A549 (cell line): ENCODE results near the gene PDF. TPM values are rescaled to one million over a fixed set of nuclear protein-coding genes. Genes with fewer than 3 reads are reported as not detected.

Source experiments
- ATAC-seq, 2 experiments: fragments of 200-7000 bp in 1 of 2; fragments of >200 bp in 1 of 2; cut with Nextera tagmentation in 1 of 2; cut with Tn5 transposase in 1 of 2; 3 replicates each; pipeline versions ENCODE4 v1.8.0 to v1.9.1; 2018 to 2020; ENCODE audit warnings: mild to moderate bottlenecking in 1 of 2, moderate library complexity in 1 of 2
- CTCF ChIA-PET: fragments of 300-600 bp; sonication (Branson Sonifier 250); formaldehyde crosslinking; extraction: SDS; loops from one replicate; lab custom pipeline; 2021; ENCODE audit warnings: antibody characterized with exemption, inconsistent platforms; lab: Yijun Ruan, JAX
- POLR2A ChIA-PET: fragments of 350-600 bp; formaldehyde crosslinking; extraction: SDS; loops from one replicate; lab custom pipeline; 2021; ENCODE audit warnings: antibody characterized with exemption, inconsistent platforms; lab: Yijun Ruan, JAX
- DNase-seq, 2 experiments: peaks; one replicate each; pipeline versions ENCODE4 v3.0.0 to v3.0.0-alpha.2; 2011 to 2016; ENCODE audit warnings: low read depth in 1 of 2, low spot score in 1 of 2
- FAIRE-seq: peaks from 2 replicates; lab custom pipeline; 2011; peaks lifted over from hg19 to GRCh38; lab: Jason Lieb, UNC
- H3K27ac ChIP-seq, 2 experiments: fragments of >200 bp; sonication (Bioruptor Twin); formaldehyde crosslinking; 3 replicates each; pipeline ENCODE4 v1.5.1; 2016 to 2017
- H3K4me1 ChIP-seq: fragments of >200 bp; sonication (Bioruptor Twin); formaldehyde crosslinking; 3 replicates; pipeline ENCODE4 v1.6.1; 2016
- H3K4me2 ChIP-seq: fragments of >200 bp; sonication (Bioruptor Twin); formaldehyde crosslinking; 3 replicates; pipeline ENCODE4 v1.6.1; 2016
- H3K4me3 ChIP-seq: fragments of >200 bp; sonication (Bioruptor Twin); formaldehyde crosslinking; 3 replicates; pipeline ENCODE4 v1.5.1; 2016
- H3K9me3 ChIP-seq: fragments of >200 bp; sonication (Bioruptor Twin); formaldehyde crosslinking; 3 replicates; pipeline ENCODE4 v1.6.1; 2016
- CBX2 ChIP-seq: fragments of 200-600 bp; sonication (generic); IDR thresholded peaks from 2 replicates; pipeline ENCODE4 v1.6.1; 2016; ENCODE audit warnings: low read depth, mild to moderate bottlenecking, borderline replicate concordance
- CBX8 ChIP-seq: fragments of 200-600 bp; sonication (generic); IDR thresholded peaks from 2 replicates; pipeline ENCODE4 v1.6.1; 2016
- CEBPB ChIP-seq, 2 experiments: fragments of >200 bp in 1 of 2; sonication (Bioruptor Twin) in 1 of 2; formaldehyde crosslinking in 1 of 2; IDR thresholded peaks; 2 replicates each; pipeline ENCODE4 v1.6.1; 2012 to 2016
- CHD4 ChIP-seq: fragments of 200-600 bp; sonication (generic); IDR thresholded peaks from 2 replicates; pipeline ENCODE4 v1.6.1; 2016; ENCODE audit warnings: antibody characterized with exemption, mild to moderate bottlenecking, borderline replicate concordance
- EHF ChIP-seq: fragments of 250-450 bp; sonication (Bioruptor Pico); IDR thresholded peaks from 2 replicates; pipeline ENCODE4 v1.5.0; 2020; ENCODE audit warnings: mild to moderate bottlenecking
- EHMT2 ChIP-seq: fragments of 200-600 bp; sonication (generic); IDR thresholded peaks from 2 replicates; pipeline ENCODE4 v1.6.1; 2016; ENCODE audit warnings: antibody characterized with exemption, low read depth, mild to moderate bottlenecking, moderate library complexity
- EP300 ChIP-seq, 2 experiments: fragments of >200 bp; sonication (Bioruptor Twin); formaldehyde crosslinking; IDR thresholded peaks; 2 replicates in 1 of 2; 3 replicates in 1 of 2; pipeline ENCODE4 v1.6.1; 2016 to 2017
- FOSB ChIP-seq: fragments of 250-450 bp; sonication (Bioruptor Pico); IDR thresholded peaks from 2 replicates; pipeline ENCODE4 v1.5.0; 2020; ENCODE audit warnings: mild to moderate bottlenecking, moderate library complexity
- FOSL2 ChIP-seq, 2 experiments: fragments of 450-650 bp in 1 of 2; fragments of >200 bp in 1 of 2; sonication (Bioruptor Twin) in 1 of 2; formaldehyde crosslinking; IDR thresholded peaks; 2 replicates each; pipeline versions ENCODE4 v1.5.0 to v1.6.1; 2016 to 2020; ENCODE audit warnings: mild to moderate bottlenecking in 1 of 2, moderate library complexity in 1 of 2
- HDAC2 ChIP-seq: fragments of 200-600 bp; sonication (generic); IDR thresholded peaks from 2 replicates; pipeline ENCODE4 v1.6.1; 2016
- HOXA7 ChIP-seq: fragments of 250-450 bp; sonication (Bioruptor Pico); IDR thresholded peaks from 2 replicates; pipeline ENCODE4 v1.5.0; 2020; ENCODE audit warnings: mild to moderate bottlenecking, moderate library complexity
- KDM1A ChIP-seq: fragments of 200-600 bp; sonication (generic); IDR thresholded peaks from 2 replicates; pipeline ENCODE4 v1.6.1; 2016; ENCODE audit warnings: low read depth, mild to moderate bottlenecking
- KDM5A ChIP-seq: fragments of 200-600 bp; sonication (generic); IDR thresholded peaks from 2 replicates; pipeline ENCODE4 v1.6.1; 2016; ENCODE audit warnings: antibody characterized with exemption, mild to moderate bottlenecking
- MYC ChIP-seq: IDR thresholded peaks from 2 replicates; pipeline ENCODE4 v1.6.1; 2012; ENCODE audit warnings: mild to moderate bottlenecking, inconsistent platforms, low read length, improper control_type of control experiment, borderline replicate concordance
- PBX3 ChIP-seq: IDR thresholded peaks from 2 replicates; pipeline ENCODE4 v1.6.1; 2012
- PHF8 ChIP-seq: fragments of 200-600 bp; sonication (generic); IDR thresholded peaks from 2 replicates; pipeline ENCODE4 v1.6.1; 2016; ENCODE audit warnings: low read depth, mild to moderate bottlenecking, antibody characterized with exemption, moderate library complexity, borderline replicate concordance
- RAD21 ChIP-seq, 2 experiments: fragments of >200 bp in 1 of 2; sonication (Bioruptor Twin) in 1 of 2; formaldehyde crosslinking in 1 of 2; IDR thresholded peaks in 1 of 2; conservative IDR thresholded peaks in 1 of 2; 2 replicates in 1 of 2; 3 replicates in 1 of 2; pipeline ENCODE4 v1.6.1; 2012 to 2018; ENCODE audit warnings: inconsistent platforms in 1 of 2
- RARB ChIP-seq: fragments of 250-450 bp; sonication (Bioruptor Pico); IDR thresholded peaks from 2 replicates; pipeline ENCODE4 v1.8.0; 2021; ENCODE audit warnings: mild to moderate bottlenecking, moderate library complexity
- RFX5 ChIP-seq: fragments of 450-650 bp; IDR thresholded peaks from 2 replicates; pipeline ENCODE4 v1.7.1; 2014; ENCODE audit warnings: antibody characterized with exemption, mild to moderate bottlenecking, moderate library complexity
- RNF2 ChIP-seq: fragments of 200-600 bp; sonication (generic); IDR thresholded peaks from 2 replicates; pipeline ENCODE4 v1.6.1; 2016; ENCODE audit warnings: low read depth, mild to moderate bottlenecking, antibody characterized with exemption, moderate library complexity, borderline replicate concordance
- SMC3 ChIP-seq: fragments of >200 bp; sonication (Bioruptor Twin); formaldehyde crosslinking; IDR thresholded peaks from 3 replicates; pipeline ENCODE4 v1.6.1; 2018; ENCODE audit warnings: inconsistent platforms
- SREBF2 ChIP-seq: fragments of 450-650 bp; IDR thresholded peaks from 2 replicates; pipeline ENCODE4 v1.6.1; 2014; ENCODE audit warnings: mild to moderate bottlenecking, moderate library complexity
- TFCP2L1 ChIP-seq: fragments of 250-450 bp; sonication (Bioruptor Pico); IDR thresholded peaks from 2 replicates; pipeline ENCODE4 v1.5.0; 2021; ENCODE audit warnings: mild to moderate bottlenecking
- ZFP36 ChIP-seq: fragments of 450-650 bp; IDR thresholded peaks from 2 replicates; pipeline ENCODE4 v1.6.1; 2014; ENCODE audit warnings: borderline replicate concordance; ENCODE audit not compliant: partially characterized antibody
- ZNF302 ChIP-seq: fragments of 250-450 bp; sonication (Bioruptor Pico); IDR thresholded peaks from 2 replicates; pipeline ENCODE4 v1.9.0; 2021; ENCODE audit warnings: inconsistent platforms, mild to moderate bottlenecking, moderate library complexity
- ZSCAN20 ChIP-seq: fragments of 250-450 bp; sonication (Bioruptor Pico); IDR thresholded peaks from 2 replicates; pipeline ENCODE4 v1.8.0; 2022; ENCODE audit warnings: mild to moderate bottlenecking, moderate library complexity
- WGBS: methylation state at CpG from one replicate; pipeline ENCODE4 v1.1.6; 2017; ENCODE audit errors: missing lambda C conversion rate; 5-methylcytosine and 5-hydroxymethylcytosine counted together
- polyA plus RNA-seq, 4 experiments: library from polyadenylated mRNA; depleted of rRNA in 3 of 4; stranded (reverse); fragments of >200 nt; fragmentation: RNase III in 1 of 4; extraction: RNeasy Plus Mini Kit Qiagen cat#74134 plus additional on column Dnase treatment in 1 of 4; gene quantifications; 2 replicates in 3 of 4; 3 replicates in 1 of 4; pipeline ENCODE4 v1.2.3, GENCODE V29; 2011 to 2017
- TF ChIP-seq, protein P1 (sequence below): fragments of 200-600 bp; sonication (generic); IDR thresholded peaks from 2 replicates; pipeline ENCODE4 v1.6.1; 2016; ENCODE audit warnings: antibody characterized with exemption, mild to moderate bottlenecking, moderate library complexity
- TF ChIP-seq, protein P2 (sequence below): IDR thresholded peaks from 2 replicates; pipeline ENCODE4 v1.6.1; 2012; ENCODE audit warnings: low read depth, borderline replicate concordance
- TF ChIP-seq, protein P3 (sequence below): IDR thresholded peaks from 2 replicates; pipeline ENCODE4 v1.6.1; 2012
- TF ChIP-seq, protein P4 (sequence below): fragments of >200 bp; sonication (Bioruptor Twin); formaldehyde crosslinking; IDR thresholded peaks from 3 replicates; pipeline ENCODE4 v1.6.1; 2016
- TF ChIP-seq, protein P5 (sequence below): fragments of 450-650 bp; IDR thresholded peaks from 2 replicates; pipeline ENCODE4 v1.6.1; 2014; ENCODE audit warnings: antibody characterized with exemption

Gene PDF
- polyA plus RNA-seq, 2 of the 4 experiments (the other 2 are of a cell fraction) = 16.1 to 29.1 TPM

DNA sequence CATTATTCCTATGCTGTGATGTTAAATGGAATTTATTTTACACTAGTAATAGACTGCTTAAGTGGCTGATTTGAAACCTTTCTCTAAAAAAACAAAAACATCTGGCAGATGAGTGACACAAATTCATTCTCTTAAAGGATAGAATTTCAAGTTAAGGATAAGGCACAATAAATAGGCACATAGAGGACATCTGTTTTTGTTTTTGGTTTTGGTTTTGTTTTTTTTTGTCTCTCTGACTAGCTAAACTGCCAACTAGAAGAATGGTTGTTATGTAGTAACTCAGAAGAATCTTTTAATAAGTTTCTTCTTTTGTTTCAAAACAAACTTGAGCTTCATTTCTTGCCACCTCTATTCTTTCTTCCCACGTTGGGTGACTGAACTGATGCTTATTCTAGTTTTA is 24.4 kb downstream of the PDF start:
- no peak for DNase-seq
- no peak for ATAC-seq
- Histone ChIP-seq H3K9me3 (no peaks in the 10 kb centered on the region), H3K27ac (no peak overlapping the region), H3K4me2 (no peak overlapping the region), H3K4me3 (no peak overlapping the region), H3K4me1 (0 out of 3 replicates have a peak, but pooled peaks cover 4% of the 10 kb centered on the region)
- TF ChIP-seq RFX5 (no peak), MYC (no peak), HOXA7 (CRISPR knock-in tag) (no peak), SREBF2 (no peak), CBX8 (no peak), CEBPB (IDR thresholded peaks at IDR 0.05) (no peak), PHF8 (no peak), SMC3 (no peak), CBX2 (no peak), HDAC2 (no peak), RAD21 (conservative IDR thresholded peaks at IDR 0.05 in 1 of 2, IDR thresholded peaks at IDR 0.05 in 1 of 2) (no peak), KDM5A (no peak), FOSL2 (IDR thresholded peaks at IDR 0.05) (no peak), FOSL2 (CRISPR knock-in tag; IDR thresholded peaks at IDR 0.05) (no peak), CHD4 (no peak), RARB (CRISPR knock-in tag) (no peak), KDM1A (no peak)
- TF ChIP-seq, protein P1, sequence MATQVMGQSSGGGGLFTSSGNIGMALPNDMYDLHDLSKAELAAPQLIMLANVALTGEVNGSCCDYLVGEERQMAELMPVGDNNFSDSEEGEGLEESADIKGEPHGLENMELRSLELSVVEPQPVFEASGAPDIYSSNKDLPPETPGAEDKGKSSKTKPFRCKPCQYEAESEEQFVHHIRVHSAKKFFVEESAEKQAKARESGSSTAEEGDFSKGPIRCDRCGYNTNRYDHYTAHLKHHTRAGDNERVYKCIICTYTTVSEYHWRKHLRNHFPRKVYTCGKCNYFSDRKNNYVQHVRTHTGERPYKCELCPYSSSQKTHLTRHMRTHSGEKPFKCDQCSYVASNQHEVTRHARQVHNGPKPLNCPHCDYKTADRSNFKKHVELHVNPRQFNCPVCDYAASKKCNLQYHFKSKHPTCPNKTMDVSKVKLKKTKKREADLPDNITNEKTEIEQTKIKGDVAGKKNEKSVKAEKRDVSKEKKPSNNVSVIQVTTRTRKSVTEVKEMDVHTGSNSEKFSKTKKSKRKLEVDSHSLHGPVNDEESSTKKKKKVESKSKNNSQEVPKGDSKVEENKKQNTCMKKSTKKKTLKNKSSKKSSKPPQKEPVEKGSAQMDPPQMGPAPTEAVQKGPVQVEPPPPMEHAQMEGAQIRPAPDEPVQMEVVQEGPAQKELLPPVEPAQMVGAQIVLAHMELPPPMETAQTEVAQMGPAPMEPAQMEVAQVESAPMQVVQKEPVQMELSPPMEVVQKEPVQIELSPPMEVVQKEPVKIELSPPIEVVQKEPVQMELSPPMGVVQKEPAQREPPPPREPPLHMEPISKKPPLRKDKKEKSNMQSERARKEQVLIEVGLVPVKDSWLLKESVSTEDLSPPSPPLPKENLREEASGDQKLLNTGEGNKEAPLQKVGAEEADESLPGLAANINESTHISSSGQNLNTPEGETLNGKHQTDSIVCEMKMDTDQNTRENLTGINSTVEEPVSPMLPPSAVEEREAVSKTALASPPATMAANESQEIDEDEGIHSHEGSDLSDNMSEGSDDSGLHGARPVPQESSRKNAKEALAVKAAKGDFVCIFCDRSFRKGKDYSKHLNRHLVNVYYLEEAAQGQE = no peak
- TF ChIP-seq, protein P2, sequence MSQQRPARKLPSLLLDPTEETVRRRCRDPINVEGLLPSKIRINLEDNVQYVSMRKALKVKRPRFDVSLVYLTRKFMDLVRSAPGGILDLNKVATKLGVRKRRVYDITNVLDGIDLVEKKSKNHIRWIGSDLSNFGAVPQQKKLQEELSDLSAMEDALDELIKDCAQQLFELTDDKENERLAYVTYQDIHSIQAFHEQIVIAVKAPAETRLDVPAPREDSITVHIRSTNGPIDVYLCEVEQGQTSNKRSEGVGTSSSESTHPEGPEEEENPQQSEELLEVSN = no peak
- TF ChIP-seq, protein P3, sequence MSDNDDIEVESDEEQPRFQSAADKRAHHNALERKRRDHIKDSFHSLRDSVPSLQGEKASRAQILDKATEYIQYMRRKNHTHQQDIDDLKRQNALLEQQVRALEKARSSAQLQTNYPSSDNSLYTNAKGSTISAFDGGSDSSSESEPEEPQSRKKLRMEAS = no peak
- TF ChIP-seq, protein P4, sequence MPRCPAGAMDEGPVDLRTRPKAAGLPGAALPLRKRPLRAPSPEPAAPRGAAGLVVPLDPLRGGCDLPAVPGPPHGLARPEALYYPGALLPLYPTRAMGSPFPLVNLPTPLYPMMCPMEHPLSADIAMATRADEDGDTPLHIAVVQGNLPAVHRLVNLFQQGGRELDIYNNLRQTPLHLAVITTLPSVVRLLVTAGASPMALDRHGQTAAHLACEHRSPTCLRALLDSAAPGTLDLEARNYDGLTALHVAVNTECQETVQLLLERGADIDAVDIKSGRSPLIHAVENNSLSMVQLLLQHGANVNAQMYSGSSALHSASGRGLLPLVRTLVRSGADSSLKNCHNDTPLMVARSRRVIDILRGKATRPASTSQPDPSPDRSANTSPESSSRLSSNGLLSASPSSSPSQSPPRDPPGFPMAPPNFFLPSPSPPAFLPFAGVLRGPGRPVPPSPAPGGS = no peak
- FAIRE-seq = no peak
- ChIA-PET CTCF (interaction anchor here (1.0 to 1.3 kb wide), 2 partner anchors 10 to 16 kb away, joined by 3 read pairs; no protein-coding TSS in a partner anchor), POLR2A (no interaction called here)
- WGBS = 41% methylated on average over 1 of the region's 1 CpG

DNA sequence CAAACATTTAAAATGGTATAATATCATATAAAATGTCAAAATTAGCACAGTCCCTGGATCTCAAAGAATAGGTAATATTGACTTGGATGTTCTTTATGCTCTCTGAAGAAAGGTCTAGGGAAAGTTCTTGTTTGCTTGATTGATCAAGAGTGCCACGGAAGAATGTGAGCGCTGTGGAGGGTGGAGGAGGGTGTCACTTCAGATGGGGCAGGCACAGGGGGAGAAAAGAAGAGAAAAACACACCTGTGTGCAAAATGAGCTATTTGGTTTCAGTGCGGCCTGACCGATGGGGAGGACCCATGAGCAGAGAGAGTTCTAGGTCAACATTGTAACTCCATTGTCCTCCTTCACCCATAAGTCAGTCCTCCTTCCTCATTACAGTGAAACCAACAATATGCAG is 28.1 kb downstream of the PDF start:
- ChIA-PET POLR2A (no interaction called here), CTCF (interaction anchor here (1.5 to 2.6 kb wide), 3 partner anchors 10 to 152 kb away, joined by 5 to 10 read pairs (median 9); partner anchors contain the start of gene VPS4A)
- Histone ChIP-seq H3K4me3 (no peak overlapping the region), H3K4me2 (no peak overlapping the region), H3K9me3 (no peaks in the 10 kb centered on the region), H3K4me1 (no peaks in the 10 kb centered on the region), H3K27ac (no peak overlapping the region)
- 89% methylated on average over 4 of the region's 4 CpGs for WGBS
- FAIRE-seq (no peak), DNase-seq (no peak), ATAC-seq (no peak)
- TF ChIP-seq, protein P3 = no peak
- TF ChIP-seq EHMT2 = no peak
- no peak for TF ChIP-seq FOSB
- TF ChIP-seq ZNF302 (CRISPR knock-in tag) = no peak
- no peak for TF ChIP-seq RFX5
- TF ChIP-seq HOXA7 (CRISPR knock-in tag) = no peak
- no peak for TF ChIP-seq ZFP36
- no peak for TF ChIP-seq RNF2
- no peak for TF ChIP-seq EP300 (IDR thresholded peaks at IDR 0.05)
- no peak for TF ChIP-seq ZSCAN20
- no peak for TF ChIP-seq CHD4
- TF ChIP-seq, protein P5, sequence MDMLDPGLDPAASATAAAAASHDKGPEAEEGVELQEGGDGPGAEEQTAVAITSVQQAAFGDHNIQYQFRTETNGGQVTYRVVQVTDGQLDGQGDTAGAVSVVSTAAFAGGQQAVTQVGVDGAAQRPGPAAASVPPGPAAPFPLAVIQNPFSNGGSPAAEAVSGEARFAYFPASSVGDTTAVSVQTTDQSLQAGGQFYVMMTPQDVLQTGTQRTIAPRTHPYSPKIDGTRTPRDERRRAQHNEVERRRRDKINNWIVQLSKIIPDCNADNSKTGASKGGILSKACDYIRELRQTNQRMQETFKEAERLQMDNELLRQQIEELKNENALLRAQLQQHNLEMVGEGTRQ = no peak
- no peak for TF ChIP-seq EHF (CRISPR knock-in tag)
- no peak for TF ChIP-seq PBX3
- no peak for TF ChIP-seq TFCP2L1 (CRISPR knock-in tag)
